ENCODE measurements around the gene STX18.
A peak's percentile ranks its signal among the peaks of the same experiment; 100 is the strongest.
"Not testable (repeated sequence)": the region's sequence is repeated elsewhere in the genome, so short reads cannot be mapped to it uniquely, and the experiment has no call there.

The STX18 gene

GRCh38 chr4:4559596-4559995 lies 17.7 kb upstream of the STX18 start:
- H3K27me3 ChIP-seq (ENCODE audit: control insufficient read depth in 5 of 5, insufficient read depth in 4 of 5, low read length in 5 of 5): no peaks in the 10 kb centered on the region
- H3K27ac ChIP-seq (ENCODE audit: low read depth, low read length): no peak overlapping the region

GRCh38 chr4:4558881-4559280 lies 17.0 kb upstream of the STX18 start:
- H3K27me3 ChIP-seq (ENCODE audit: control insufficient read depth in 5 of 5, insufficient read depth in 4 of 5, low read length in 5 of 5): no peaks in the 10 kb centered on the region
- no peak overlapping the region for H3K4me3 ChIP-seq (ENCODE audit: low read depth in 1 of 5, low read length in 5 of 5)
- no peaks in the 10 kb centered on the region for H3K9me3 ChIP-seq (ENCODE audit: control insufficient read depth in 5 of 5, low read length in 5 of 5)
- H3K9ac ChIP-seq (ENCODE audit: low read length in 5 of 5): no peak overlapping the region
- no peaks in the 10 kb centered on the region for H3K4me1 ChIP-seq (ENCODE audit: control insufficient read depth in 5 of 5, insufficient read depth in 5 of 5, low read length in 5 of 5)
- no peak overlapping the region for H3K27ac ChIP-seq (ENCODE audit: low read depth, low read length)
- H3K36me3 ChIP-seq (ENCODE audit: control insufficient read depth in 5 of 5, insufficient read depth in 5 of 5, low read length in 5 of 5): no peaks in the 10 kb centered on the region

More at GRCh38 chr4:4559596-4559995, 17.7 kb upstream of the STX18 start:
- no peaks in the 10 kb centered on the region for H3K4me1 ChIP-seq (ENCODE audit: control insufficient read depth in 5 of 5, insufficient read depth in 5 of 5, low read length in 5 of 5)
- H3K9me3 ChIP-seq (ENCODE audit: control insufficient read depth in 5 of 5, low read length in 5 of 5): no peaks in the 10 kb centered on the region
- H3K4me3 ChIP-seq (ENCODE audit: low read depth in 1 of 5, low read length in 5 of 5): no peak overlapping the region
- H3K36me3 ChIP-seq (ENCODE audit: control insufficient read depth in 5 of 5, insufficient read depth in 5 of 5, low read length in 5 of 5): no peaks in the 10 kb centered on the region
- H3K9ac ChIP-seq (ENCODE audit: low read length in 5 of 5): no peak overlapping the region

- Histone ChIP-seq H3K4me3 (ENCODE audit: low read depth in 1 of 5, low read length in 5 of 5) (no peak overlapping the region), H3K36me3 (ENCODE audit: control insufficient read depth in 5 of 5, insufficient read depth in 5 of 5, low read length in 5 of 5) (peaks cover 0 to 6% (median 0%) of the 10 kb centered on the region in 5 donors), H3K9ac (ENCODE audit: low read length in 5 of 5) (no peak overlapping the region), H3K27ac (ENCODE audit: low read depth, low read length) (no peak overlapping the region), H3K9me3 (ENCODE audit: control insufficient read depth in 5 of 5, low read length in 5 of 5) (no peaks in the 10 kb centered on the region), H3K27me3 (ENCODE audit: control insufficient read depth in 5 of 5, insufficient read depth in 4 of 5, low read length in 5 of 5) (no peaks in the 10 kb centered on the region), H3K4me1 (ENCODE audit: control insufficient read depth in 5 of 5, insufficient read depth in 5 of 5, low read length in 5 of 5) (no peaks in the 10 kb centered on the region)
Observed at GRCh38 chr4:4555916-4556315, 14.1 kb upstream of the STX18 start.

- Histone ChIP-seq H3K36me3 (ENCODE audit: control insufficient read depth in 5 of 5, insufficient read depth in 5 of 5, low read length in 5 of 5) (peaks cover 0 to 14% (median 4%) of the 10 kb centered on the region in 5 donors), H3K4me3 (ENCODE audit: low read depth in 1 of 5, low read length in 5 of 5) (no peak overlapping the region), H3K27me3 (ENCODE audit: control insufficient read depth in 5 of 5, insufficient read depth in 4 of 5, low read length in 5 of 5) (no peaks in the 10 kb centered on the region), H3K27ac (ENCODE audit: low read depth, low read length) (no peak overlapping the region), H3K4me1 (ENCODE audit: control insufficient read depth in 5 of 5, insufficient read depth in 5 of 5, low read length in 5 of 5) (no peaks in the 10 kb centered on the region), H3K9me3 (ENCODE audit: control insufficient read depth in 5 of 5, low read length in 5 of 5) (no peaks in the 10 kb centered on the region), H3K9ac (ENCODE audit: low read length in 5 of 5) (no peak overlapping the region)
Observed at GRCh38 chr4:4554234-4554633, 12.4 kb upstream of the STX18 start.

- H3K4me1 ChIP-seq (ENCODE audit: control insufficient read depth in 5 of 5, insufficient read depth in 5 of 5, low read length in 5 of 5); H3K4me3 ChIP-seq (ENCODE audit: low read depth in 1 of 5, low read length in 5 of 5); H3K9me3 ChIP-seq (ENCODE audit: control insufficient read depth in 5 of 5, low read length in 5 of 5); H3K9ac ChIP-seq (ENCODE audit: low read length in 5 of 5); H3K27me3 ChIP-seq (ENCODE audit: control insufficient read depth in 5 of 5, insufficient read depth in 4 of 5, low read length in 5 of 5); H3K27ac ChIP-seq (ENCODE audit: low read depth, low read length): not testable (repeated sequence)
- peaks cover 0 to 30% (median 4%) of the 10 kb centered on the region in 5 donors for H3K36me3 ChIP-seq (ENCODE audit: control insufficient read depth in 5 of 5, insufficient read depth in 5 of 5, low read length in 5 of 5)
Observed at GRCh38 chr4:4552042-4552441, 10.2 kb upstream of the STX18 start.

- H3K27me3 ChIP-seq (ENCODE audit: control insufficient read depth in 5 of 5, insufficient read depth in 4 of 5, low read length in 5 of 5); H3K27ac ChIP-seq (ENCODE audit: low read depth, low read length); H3K4me1 ChIP-seq (ENCODE audit: control insufficient read depth in 5 of 5, insufficient read depth in 5 of 5, low read length in 5 of 5); H3K9me3 ChIP-seq (ENCODE audit: control insufficient read depth in 5 of 5, low read length in 5 of 5); H3K4me3 ChIP-seq (ENCODE audit: low read depth in 1 of 5, low read length in 5 of 5); H3K9ac ChIP-seq (ENCODE audit: low read length in 5 of 5): not testable (repeated sequence)
- H3K36me3 ChIP-seq (ENCODE audit: control insufficient read depth in 5 of 5, insufficient read depth in 5 of 5, low read length in 5 of 5): peaks cover 0 to 32% (median 8%) of the 10 kb centered on the region in 5 donors
Observed at GRCh38 chr4:4550161-4550560, 8.3 kb upstream of the STX18 start.

GRCh38 chr4:4549534-4549933 lies 7.7 kb upstream of the STX18 start:
- Histone ChIP-seq H3K9ac (ENCODE audit: low read length in 5 of 5) (no peak overlapping the region), H3K4me3 (ENCODE audit: low read depth in 1 of 5, low read length in 5 of 5) (no peak overlapping the region), H3K27me3 (ENCODE audit: control insufficient read depth in 5 of 5, insufficient read depth in 4 of 5, low read length in 5 of 5) (no peaks in the 10 kb centered on the region), H3K27ac (ENCODE audit: low read depth, low read length) (no peak overlapping the region), H3K36me3 (ENCODE audit: control insufficient read depth in 5 of 5, insufficient read depth in 5 of 5, low read length in 5 of 5) (peaks cover 0 to 32% (median 8%) of the 10 kb centered on the region in 5 donors), H3K9me3 (ENCODE audit: control insufficient read depth in 5 of 5, low read length in 5 of 5) (no peaks in the 10 kb centered on the region), H3K4me1 (ENCODE audit: control insufficient read depth in 5 of 5, insufficient read depth in 5 of 5, low read length in 5 of 5) (no peaks in the 10 kb centered on the region)

GRCh38 chr4:4542774-4543485 lies 1.1 kb upstream of the STX18 start:
- Histone ChIP-seq H3K4me1 (ENCODE audit: control insufficient read depth in 5 of 5, insufficient read depth in 5 of 5, low read length in 5 of 5) (peaks cover 2 to 36% (median 31%) of the 10 kb centered on the region in 5 donors), H3K27me3 (ENCODE audit: control insufficient read depth in 5 of 5, insufficient read depth in 4 of 5, low read length in 5 of 5) (no peaks in the 10 kb centered on the region), H3K9ac (ENCODE audit: low read length in 5 of 5) (peak overlapping the region in 3 of 5 donors; percentile 92 to 97 (median 94)), H3K36me3 (ENCODE audit: control insufficient read depth in 5 of 5, insufficient read depth in 5 of 5, low read length in 5 of 5) (peaks cover 0 to 10% (median 4%) of the 10 kb centered on the region in 5 donors), H3K4me3 (ENCODE audit: low read depth in 1 of 5, low read length in 5 of 5) (peak overlapping the region; percentile 78 to 98 (median 94)), H3K9me3 (ENCODE audit: control insufficient read depth in 5 of 5, low read length in 5 of 5) (no peaks in the 10 kb centered on the region), H3K27ac (ENCODE audit: low read depth, low read length) (no peak overlapping the region)

- no peaks in the 10 kb centered on the region for H3K27me3 ChIP-seq (ENCODE audit: control insufficient read depth in 5 of 5, insufficient read depth in 4 of 5, low read length in 5 of 5)
- peaks cover 2 to 36% (median 31%) of the 10 kb centered on the region in 5 donors for H3K4me1 ChIP-seq (ENCODE audit: control insufficient read depth in 5 of 5, insufficient read depth in 5 of 5, low read length in 5 of 5)
- peak overlapping the region; percentile 65 for H3K27ac ChIP-seq (ENCODE audit: low read depth, low read length)
- no peaks in the 10 kb centered on the region for H3K9me3 ChIP-seq (ENCODE audit: control insufficient read depth in 5 of 5, low read length in 5 of 5)
- H3K9ac ChIP-seq (ENCODE audit: low read length in 5 of 5): peak overlapping the region; percentile 4 to 97 (median 92)
- peak overlapping the region; percentile 78 to 95 (median 91) for H3K4me3 ChIP-seq (ENCODE audit: low read depth in 1 of 5, low read length in 5 of 5)
- peaks cover 0 to 6% (median 0%) of the 10 kb centered on the region in 5 donors for H3K36me3 ChIP-seq (ENCODE audit: control insufficient read depth in 5 of 5, insufficient read depth in 5 of 5, low read length in 5 of 5)
Observed at GRCh38 chr4:4541040-4541631, 712 bp downstream of the STX18 start.

GRCh38 chr4:4539481-4539880 lies 2.4 kb downstream of the STX18 start:
- Histone ChIP-seq H3K9me3 (ENCODE audit: control insufficient read depth in 5 of 5, low read length in 5 of 5) (no peaks in the 10 kb centered on the region), H3K27me3 (ENCODE audit: control insufficient read depth in 5 of 5, insufficient read depth in 4 of 5, low read length in 5 of 5) (no peaks in the 10 kb centered on the region), H3K4me3 (ENCODE audit: low read depth in 1 of 5, low read length in 5 of 5) (no peak overlapping the region), H3K9ac (ENCODE audit: low read length in 5 of 5) (no peak overlapping the region), H3K36me3 (ENCODE audit: control insufficient read depth in 5 of 5, insufficient read depth in 5 of 5, low read length in 5 of 5) (no peaks in the 10 kb centered on the region), H3K4me1 (ENCODE audit: control insufficient read depth in 5 of 5, insufficient read depth in 5 of 5, low read length in 5 of 5) (peaks cover 2 to 36% (median 31%) of the 10 kb centered on the region in 5 donors), H3K27ac (ENCODE audit: low read depth, low read length) (no peak overlapping the region)
